HK-2 (cell line): Measurements from ENCODE around the gene GNAQ.

Experiments used
- DNase-seq: peaks from one replicate; pipeline ENCODE4 v3.0.0-alpha.2; 2018; ENCODE audit not compliant: unreplicated experiment

The GNAQ gene

GRCh38 chr9:78003730-78004129, 27.9 kb downstream of the GNAQ start:
- no peak for DNase-seq

GRCh38 chr9:78001946-78002731, 29.5 kb downstream of the GNAQ start:
- no peak for DNase-seq

DNA sequence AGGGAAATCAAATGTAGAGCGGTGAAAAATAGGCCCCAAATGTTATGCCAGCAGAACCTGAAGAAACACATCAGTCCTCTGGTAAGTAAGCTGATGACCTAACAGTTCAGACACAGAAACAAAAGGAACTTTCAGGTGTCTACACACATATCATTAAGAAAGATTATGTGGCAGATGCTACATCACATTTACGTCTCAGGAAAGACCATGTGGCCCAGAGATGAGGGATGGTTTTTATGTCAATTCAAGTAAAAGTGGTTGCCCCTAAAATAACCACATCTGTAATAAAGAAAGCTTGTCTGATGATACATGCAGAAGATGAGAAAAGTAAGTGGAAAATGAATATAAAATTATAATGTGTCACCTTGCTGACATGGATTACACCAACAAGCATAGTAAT, 31.4 kb downstream of the GNAQ start:
- DNase-seq: no peak

GRCh38 chr9:77999231-77999631, 32.4 kb downstream of the GNAQ start:
- DNase-seq: no peak

DNA sequence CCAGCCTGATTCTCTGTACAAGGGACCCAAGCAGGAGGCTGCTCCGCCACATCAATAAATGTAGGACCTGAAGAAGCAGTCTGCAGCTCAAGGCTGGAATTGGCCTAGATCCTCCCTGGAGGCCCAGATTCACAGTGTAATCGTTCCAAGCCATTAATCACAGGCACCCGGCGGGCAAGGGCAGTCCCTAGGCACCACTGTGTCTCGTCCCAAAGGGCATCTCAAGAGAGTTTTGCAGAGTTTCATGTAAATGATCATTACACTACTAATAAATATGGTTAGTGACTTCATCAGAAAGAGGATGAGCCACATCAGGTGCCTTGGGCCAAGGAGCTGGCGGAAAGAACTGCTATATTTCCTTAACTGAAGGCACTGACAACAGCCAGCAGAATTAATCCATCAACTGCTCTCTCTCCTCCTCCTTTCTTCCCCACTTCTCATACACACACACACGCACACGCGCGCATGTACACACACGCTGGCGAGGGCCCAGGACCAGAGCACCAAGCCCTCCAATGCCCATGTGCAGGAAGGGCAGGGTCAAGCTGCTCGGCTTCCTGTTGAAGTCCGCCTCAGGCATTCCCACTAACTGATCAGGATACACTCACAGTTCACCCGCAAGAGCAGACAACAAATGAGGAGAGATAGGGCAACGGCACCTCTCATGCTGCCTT, 33.9 kb downstream of the GNAQ start:
- no peak for DNase-seq

GRCh38 chr9:77996696-77997095, 34.9 kb downstream of the GNAQ start:
- DNase-seq: no peak

DNA sequence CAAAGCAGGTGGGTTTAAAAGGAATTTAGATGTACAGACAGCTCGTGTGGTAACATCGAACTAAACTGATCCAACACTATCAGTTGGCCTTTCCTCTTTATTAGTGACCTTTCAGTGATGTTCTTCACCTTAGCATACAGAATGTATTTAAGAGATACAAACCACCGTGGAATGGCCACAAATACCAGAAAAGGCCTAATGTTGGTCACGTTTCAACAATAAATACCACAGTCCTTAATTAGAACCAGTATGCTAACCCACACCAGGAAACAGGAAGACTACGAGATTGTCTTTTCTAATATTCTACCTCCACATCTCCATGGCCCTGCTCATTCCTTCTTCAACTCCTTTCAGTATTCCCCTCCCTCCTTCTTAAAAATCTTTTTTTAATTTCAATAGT, 40.4 kb downstream of the GNAQ start:
- no peak for DNase-seq

DNA sequence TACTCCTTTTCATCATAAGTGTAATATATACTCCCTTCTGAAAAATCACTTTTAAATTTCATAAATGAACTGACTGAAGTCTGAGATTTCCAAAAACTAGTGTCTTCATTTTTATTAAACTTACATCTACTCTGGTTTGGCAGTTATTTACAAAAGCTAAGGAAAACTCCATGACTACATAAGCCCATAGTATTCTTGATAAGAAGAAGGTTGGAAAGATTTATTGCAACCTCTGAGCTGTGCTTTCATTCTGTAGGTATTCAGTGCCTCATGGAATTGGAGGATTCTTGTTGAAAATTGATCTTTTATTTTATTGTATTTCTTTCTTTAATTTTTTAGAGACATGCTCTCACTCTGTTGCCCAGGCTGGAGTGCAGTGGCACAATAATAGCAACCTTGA, 41.7 kb downstream of the GNAQ start:
- no peak for DNase-seq

GRCh38 chr9:77989458-77989857, 42.2 kb downstream of the GNAQ start:
- DNase-seq: no peak

DNA sequence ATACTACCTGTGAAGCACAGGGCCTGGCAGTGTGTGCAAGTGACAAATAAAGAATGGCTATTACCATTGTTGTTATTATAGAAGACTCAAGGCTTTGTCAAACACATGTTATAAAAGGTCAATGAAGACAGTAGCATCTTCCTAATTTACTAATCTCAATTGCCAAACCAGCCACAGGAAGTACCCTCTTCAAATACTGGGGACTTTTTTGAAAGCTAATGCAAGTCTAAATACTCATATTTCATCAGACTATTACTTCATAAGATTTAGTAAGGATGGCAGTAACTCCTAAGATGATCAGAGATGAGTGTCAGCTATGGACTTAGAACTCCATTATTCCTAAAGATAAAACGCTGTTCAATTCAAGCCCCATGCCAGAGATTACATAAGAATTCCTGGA, 43.0 kb downstream of the GNAQ start:
- DNase-seq: no peak

GRCh38 chr9:77987880-77988525, 43.6 kb downstream of the GNAQ start:
- no peak for DNase-seq

DNA sequence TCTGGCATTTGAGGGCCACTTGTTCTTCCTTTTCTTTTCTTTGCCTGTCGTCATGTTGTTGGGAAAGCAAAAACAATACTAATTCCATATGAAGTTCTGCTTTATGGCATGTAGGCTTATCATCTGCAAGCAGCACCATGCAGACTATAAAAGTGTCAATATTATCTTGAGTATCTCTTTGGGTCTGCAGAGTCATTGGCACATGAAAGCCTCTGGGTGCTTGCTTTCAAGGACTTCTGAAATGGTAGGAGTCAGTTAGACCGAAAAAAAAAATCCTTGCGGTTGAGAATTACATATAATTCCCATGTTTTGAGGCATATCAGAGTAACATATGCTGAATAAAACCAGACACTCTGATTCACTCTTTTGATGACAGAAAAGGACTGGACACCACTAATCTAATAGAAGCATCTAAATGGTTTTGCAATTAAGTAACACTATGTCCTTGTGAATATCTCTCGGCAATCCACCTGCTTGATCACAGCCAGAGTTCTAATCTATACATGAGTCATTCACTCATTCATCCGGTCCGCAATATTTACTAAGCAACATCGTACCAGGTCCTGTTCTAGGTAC, 44.4 kb downstream of the GNAQ start:
- no peak for DNase-seq

DNA sequence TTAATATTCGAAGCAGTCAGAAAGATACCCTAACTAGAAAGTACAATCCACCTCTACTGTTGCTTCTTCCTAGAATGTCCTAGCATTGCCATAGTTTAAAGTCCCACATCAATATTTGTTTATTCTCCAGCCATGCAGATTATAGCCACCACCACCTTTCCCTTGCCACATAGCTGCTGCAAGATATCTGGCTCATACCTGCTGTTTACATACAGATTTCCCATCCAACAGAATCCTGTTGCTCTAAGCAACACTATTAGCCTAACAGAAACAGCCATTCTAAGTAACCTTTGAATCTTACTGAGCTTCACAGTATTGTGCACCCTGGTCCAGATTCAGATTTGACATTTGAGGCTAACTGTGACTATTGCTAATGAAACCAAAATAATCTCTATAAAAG, 45.6 kb downstream of the GNAQ start:
- DNase-seq: no peak

DNA sequence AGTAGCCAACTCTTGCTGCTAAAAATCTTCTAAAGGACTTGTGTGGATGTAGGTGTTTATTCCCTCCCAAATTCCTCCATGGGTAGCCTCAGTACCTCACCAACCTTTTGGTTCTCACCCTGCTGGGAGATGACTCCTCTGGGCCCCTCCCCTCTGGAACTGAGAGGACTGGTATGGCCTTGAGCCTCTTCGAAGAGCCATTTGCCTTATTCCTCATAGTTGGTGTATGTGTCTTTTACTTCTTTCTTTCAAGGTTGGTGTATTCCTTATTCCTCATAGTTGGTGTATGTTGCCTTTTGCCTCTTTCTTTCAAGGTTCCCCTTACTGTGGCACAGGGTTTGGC, 48.3 kb downstream of the GNAQ start:
- DNase-seq: no peak

DNA sequence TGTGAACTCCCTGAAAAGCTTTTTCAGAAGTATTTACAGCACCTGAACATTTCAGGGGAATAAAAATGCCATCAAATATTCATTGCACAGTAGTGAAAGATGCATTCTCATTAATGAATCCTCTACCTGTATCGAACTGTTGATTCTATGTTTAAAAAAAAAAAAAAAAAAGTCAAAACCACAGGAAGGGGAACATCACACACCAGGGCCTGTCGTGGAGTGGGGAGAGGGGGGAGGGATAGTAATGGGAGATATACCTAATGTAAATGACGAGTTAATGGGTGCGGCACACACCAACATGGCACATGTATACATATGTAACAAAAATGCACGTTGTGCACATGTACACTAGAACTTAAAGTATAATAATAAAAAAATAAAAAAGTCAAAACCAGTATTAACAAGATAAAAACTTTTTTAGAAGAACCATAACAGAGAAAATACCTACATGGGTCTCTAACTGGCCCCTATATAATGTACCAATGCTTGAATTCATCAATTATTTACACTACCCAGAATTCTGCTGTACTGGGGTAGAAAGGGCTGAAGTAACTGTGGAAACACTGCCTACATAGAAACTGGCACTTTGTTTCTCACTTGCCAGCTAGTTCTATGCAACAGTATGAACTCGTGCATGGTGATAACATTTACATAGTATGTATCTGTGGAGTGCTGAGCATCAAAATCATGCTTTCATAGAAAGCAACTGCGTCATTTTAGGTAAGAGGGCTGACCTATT, 48.9 kb downstream of the GNAQ start:
- DNase-seq: no peak

DNA sequence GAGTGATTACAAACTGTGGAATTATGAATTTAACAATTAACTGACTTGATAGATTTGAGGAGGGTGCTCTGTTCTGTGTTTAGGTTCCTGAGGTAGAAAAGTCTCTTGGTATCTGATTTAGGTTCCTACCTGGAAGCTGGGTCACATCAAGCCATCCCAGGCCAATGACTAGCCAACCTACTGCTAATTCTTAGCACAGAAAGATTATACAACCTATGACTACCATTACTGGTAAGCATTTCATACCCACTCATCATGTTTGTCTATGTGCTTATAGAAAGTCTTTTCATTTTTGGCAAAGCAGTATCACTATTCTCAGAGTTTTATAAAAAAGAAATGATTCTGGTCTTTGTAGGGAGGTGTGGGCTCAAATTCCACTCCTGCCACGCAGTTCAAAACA, 49.7 kb downstream of the GNAQ start:
- DNase-seq: no peak

GRCh38 chr9:77981332-77981731, 50.3 kb downstream of the GNAQ start:
- DNase-seq: peak; percentile 18

DNA sequence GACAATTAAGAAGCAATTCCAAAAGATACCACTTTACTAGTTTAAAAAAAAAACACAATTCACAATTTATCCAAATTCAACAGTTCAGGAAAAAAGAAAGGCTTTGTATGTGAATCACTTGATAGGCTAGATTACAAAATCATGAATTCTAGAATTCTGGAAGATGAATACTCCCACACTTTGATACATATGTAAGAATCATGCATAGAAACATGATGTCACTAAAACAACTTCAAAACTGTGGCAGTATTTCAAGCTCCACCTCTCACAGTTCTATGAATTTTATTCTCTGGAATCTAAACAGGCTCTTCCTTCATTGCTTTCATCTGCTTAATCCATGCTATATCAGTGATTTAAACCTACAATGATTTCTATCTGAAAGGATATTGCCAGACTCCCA, 51.0 kb downstream of the GNAQ start:
- no peak for DNase-seq

GRCh38 chr9:77978086-77978781, 53.4 kb downstream of the GNAQ start:
- no peak for DNase-seq

DNA sequence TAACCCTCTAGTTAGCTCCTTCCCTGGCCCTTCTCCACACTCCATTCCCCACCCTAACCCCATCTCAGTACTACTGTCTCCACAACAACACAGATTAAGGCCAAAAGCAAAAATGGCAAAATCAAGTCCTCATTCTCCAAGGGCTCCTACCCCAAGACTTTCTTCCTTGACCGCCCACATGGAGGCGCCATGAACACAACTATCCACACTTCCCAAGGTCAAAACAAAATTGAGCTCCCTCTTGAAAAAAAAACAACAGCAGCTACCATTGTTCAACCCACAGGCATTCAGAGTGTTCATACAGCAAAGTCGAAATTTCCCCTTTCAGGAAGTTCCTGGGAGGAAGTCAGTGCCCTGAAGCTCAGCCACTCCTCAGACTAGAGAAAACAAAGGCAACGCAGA, 54.4 kb downstream of the GNAQ start:
- peak; percentile 8 for DNase-seq

GRCh38 chr9:77975806-77976205, 55.8 kb downstream of the GNAQ start:
- DNase-seq: no peak

- no peak for DNase-seq
Measured at GRCh38 chr9:77975036-77975435, 56.6 kb downstream of the GNAQ start.
